RPMI7951 (cell line): ENCODE data around the gene CCDC137. TPM values are rescaled to one million over a fixed set of nuclear protein-coding genes. Genes with fewer than 3 reads are reported as not detected.

ENCODE experiments used
- DNase-seq: peaks from one replicate; pipeline ENCODE4 v3.0.0-alpha.2; 2012; ENCODE audit warnings: low read depth
- total RNA-seq: library from RNA; depleted of rRNA; stranded (reverse); fragments of >200 nt; shearing (Covaris generic); gene quantifications from 2 replicates; pipeline ENCODE4 v1.2.3, GENCODE V29; 2014; rRNA removed

The CCDC137 gene
- total RNA-seq, 1 experiment from 2014 or later, result 7.7 TPM

DNA sequence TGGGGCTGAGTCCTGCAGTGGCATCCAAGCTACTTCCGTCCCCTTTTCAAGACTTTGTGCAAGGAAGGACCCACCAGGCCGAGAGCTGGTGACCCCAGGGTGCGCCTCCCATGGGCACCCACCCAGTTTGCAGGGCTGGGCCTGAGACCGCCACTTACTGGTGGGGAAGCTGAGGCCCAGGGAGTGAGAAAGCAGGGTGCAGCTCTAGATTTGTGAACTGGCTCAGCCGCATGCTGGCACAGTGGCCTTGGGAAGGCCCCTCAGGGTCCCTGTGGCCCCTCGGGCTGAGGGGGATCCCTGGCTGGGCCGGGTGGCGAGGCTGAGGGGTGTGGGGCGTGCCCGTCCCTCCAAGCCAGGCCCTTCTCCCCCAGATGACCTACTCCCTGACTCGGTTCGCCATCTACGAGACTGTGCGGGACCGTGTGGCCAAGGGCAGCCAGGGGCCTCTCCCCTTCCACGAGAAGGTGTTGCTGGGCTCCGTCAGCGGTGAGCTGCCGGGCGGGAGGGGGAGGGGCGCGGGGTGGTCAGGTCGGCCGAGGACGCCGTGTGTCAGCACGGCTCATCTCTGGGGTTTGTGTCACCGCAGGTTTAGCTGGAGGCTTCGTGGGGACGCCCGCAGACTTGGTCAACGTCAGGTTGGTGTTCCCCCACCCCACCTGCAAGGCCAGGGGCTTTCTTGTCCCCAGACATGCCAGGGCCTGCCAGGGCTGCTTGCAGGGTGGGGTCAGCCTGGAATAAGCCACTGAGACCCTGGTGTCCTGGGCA lies 48.8 kb downstream of the CCDC137 start:
- DNase-seq, result no peak

DNA sequence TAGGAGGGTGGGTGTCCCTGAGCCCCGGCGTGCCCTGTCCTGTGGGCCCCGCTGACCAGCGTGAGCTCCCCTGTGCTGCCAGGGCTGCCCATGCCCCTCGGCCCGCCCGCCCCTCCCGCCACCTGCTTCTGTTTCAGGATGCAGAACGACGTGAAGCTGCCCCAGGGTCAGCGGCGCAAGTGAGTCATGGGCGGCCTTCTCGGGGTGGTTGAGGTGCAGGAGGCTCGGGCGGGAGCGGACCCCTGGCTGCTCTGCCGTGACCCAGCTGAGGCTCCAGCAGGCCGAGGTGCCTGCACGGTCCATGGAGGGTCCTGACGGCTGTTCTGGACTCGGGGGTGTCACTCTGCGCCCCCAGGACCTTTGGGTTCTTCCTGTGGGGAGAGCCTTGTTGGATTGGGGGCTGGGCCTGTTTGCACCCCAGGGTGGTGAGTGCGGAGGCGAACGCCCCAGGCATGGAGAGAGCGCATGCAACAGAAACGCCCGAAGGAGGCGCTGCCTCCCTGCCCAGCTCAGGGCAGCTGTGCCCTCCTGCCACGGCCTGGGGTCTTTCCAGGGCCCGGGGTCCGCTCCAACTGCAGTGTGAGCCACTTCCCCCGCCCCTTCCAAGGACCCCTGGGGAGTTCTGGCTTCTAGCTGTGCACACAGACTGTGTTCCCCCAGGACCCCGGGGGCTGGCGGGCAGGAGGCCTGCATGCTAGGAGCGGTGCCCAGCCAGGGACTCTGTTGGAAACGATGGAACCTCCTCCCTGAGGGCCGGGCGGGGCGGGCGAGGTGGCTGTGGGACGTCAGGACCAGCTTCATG lies 49.5 kb downstream of the CCDC137 start:
- DNase-seq, result no peak

DNA sequence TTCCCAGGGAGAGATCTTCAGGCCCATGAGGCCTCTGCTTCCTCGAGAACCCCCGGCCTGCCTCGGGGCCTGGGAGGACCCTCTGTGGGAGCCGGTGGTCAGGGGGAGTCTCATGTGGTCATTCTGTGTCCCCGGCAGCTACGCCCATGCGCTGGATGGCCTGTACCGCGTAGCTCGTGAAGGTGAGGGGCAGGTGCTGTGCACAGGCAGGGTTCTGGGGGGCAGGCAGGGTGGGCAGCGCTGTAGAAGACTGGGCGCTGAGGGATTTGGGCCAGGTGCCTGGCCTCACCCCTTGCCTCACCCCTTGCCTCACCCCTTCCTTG lies 50.1 kb downstream of the CCDC137 start:
- DNase-seq, result no peak

DNA sequence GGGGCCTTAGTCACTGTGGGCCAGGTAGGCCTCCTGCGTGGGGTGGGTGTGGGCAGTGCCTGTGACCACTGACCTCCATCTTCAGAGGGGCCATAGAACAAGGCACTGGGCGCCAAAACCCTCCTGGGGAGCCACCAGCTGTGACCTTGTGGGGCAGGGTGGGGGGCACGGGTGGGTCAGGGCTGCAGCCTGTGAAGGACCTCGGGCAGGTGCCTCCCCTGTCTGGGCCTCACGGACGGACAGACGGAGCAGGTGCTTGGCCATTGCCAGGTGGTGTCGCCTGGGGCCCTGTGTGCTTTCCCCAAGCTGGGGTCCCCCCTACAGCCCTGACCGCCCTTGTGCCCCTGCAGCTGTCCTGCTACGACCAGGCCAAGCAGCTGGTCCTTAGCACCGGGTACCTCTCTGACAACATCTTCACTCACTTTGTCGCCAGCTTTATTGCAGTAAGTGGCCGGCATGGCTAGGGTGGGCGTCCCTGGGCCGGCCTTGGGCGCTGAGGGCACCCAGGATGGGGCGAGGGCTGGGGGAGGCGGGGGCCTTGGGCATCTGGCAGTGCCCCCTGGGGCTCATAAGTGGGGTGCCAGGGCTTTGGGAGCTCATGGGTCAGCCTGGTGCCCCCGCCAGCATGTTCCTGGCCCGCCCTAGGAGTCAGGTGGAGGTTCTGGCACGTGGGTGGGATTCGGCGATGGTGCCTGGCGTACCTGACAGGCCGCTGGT lies 50.7 kb downstream of the CCDC137 start:
- no peak for DNase-seq

DNA sequence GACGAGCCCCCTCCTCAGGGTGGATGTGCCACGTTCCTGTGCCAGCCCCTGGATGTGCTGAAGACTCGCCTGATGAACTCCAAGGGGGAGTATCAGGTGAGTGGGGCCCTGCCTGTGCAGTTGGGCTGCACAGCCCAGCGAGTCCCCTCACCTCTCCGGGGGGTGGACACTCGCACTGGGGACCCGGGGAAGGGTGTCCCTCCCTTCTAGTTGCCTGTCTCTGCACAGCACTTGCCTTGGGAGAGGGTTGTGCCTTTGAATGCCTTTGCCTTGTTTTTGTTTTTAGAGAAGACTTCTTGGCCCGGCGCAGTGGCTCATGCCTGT lies 51.2 kb downstream of the CCDC137 start:
- DNase-seq, result no peak

DNA sequence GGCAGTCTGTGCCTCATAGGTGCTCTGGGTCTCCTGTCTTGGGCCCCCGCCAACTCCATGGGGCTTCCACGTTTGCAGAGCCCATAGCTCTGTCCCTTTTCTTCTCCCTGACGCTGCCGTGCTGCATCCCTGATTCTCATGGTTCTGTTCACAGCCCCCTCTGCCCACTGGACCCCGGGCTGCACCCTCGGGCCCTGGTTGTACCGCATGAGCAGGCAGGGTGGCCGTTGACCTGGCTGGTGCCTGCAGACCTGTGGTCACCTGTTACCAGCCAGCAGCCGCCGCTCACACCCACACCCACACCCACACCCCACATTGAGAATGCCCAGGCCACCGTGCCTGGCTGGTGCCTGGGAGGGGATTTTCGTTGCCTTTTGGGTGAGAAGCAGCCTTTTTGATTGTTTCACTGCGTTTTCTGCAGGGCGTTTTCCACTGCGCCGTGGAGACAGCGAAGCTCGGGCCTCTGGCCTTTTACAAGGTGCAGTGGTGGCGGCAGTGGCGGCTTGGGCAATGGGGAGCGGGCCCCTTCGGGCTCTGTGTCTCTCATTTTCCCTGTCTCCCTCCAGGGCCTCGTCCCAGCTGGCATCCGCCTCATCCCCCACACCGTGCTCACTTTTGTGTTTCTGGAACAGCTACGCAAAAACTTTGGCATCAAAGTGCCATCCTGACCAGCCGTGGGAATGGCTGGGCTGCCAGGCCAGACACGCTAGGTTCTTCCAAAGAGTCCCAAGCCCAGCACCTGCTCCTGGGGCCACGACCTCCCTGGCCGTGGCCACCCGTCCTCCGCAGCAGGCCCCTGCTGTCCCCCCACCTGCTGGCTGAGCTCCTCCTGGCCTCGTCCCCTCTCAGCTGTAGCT lies 53.1 kb downstream of the CCDC137 start:
- no peak for DNase-seq

DNA sequence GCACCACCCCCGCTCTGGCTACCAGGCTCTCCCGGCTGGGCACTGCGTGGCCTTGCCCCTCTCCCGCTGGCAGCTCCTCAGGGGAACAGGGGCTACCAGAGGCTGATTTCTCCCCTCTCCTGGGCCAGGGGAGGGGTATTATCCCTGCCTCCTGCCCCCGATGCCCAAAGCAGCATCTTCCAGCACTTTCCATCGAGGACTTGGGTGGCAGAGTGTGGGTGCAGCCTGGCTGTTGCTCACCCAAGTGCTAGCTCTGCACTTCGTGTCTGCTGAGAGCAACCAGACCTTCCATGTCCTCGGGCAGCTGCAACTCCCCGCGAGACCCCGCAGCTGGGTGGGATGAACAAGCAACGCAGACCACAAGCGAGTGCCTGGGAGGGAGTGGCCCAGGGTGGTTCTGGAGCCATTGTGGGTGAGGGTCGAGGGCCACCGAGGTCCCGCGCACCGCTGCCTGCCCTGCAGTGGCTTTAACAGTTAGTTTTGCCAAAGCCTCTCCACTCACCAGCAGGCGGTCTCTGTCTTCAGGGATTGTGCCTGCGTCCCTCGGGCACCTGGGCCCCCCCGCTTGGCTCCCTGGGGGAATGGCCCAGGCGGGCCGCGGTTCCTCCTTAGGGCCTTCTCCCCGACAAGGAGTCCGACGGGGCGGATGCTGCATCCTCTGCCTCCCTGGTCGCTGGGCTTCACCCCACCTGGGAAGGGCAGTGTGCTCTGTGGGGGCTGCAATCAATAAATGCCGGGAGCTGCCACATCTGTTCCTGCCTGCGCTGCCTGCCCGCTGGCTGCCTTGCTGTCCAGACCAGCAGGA lies 53.9 kb downstream of the CCDC137 start:
- no peak for DNase-seq

DNA sequence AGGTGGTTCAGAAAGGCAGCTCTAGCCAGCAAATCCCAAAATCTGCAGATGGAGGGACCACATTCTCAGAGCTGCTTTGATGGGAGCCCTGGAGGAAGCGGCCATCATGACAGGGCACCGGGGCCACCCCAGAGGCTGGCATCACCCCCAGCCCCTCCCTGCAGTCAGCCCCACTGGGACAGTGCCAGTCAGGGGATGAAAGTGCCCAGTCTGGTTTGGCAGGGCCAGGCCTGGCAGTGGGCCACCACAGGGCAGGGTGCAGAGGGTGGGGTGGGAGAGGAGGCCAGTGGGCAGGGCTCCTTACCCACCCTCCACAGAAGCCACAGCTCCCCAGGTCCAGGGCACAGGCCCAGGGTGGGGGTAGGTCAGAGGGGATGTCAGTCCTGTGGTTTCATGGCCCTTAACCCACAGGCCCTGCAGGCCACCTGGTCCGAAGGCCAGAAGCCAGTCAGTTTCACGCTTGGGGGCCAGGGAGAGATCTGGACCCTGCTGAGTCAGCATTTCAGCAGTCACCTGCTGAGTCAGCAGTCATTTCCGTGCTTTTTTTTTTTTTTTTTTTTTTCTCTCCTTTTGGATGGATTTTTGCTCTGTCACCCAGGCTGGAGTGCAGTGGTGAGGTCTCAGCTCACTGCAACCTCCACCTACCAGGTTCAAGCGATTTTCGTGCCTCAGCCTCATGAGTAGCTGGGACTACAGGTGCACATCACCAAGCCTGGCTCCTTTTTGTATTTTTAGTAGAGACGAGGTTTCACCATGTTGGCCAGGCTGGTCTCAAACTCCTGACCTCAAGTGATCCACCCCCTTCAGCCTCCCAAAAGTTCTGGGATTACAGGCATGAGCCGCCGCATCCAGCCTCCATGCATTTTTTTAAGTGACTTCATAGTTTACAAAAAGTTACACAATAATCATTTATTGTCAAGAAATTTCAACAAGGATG lies 55.9 kb downstream of the CCDC137 start:
- peak; percentile 56 for DNase-seq

Other genes starting within 250 kb of the CCDC137 start
- gene ACTG1, start 153.9 kb upstream of the CCDC137 start, total RNA-seq, result 1,818 and 2,136 TPM in 2 replicates
- not detected in 2 replicates for gene FSCN2, start 138.4 kb upstream of the CCDC137 start, total RNA-seq
- gene FAAP100, start 114.4 kb upstream of the CCDC137 start, total RNA-seq, result 8.2 and 13.0 TPM in 2 replicates
- 26.9 and 30.8 TPM in 2 replicates for gene NPLOC4, start 29.6 kb upstream of the CCDC137 start, total RNA-seq
- 1.3 and 2.1 TPM in 2 replicates for gene TSPAN10, start 29.5 kb upstream of the CCDC137 start, total RNA-seq
- gene PDE6G, start 10.2 kb upstream of the CCDC137 start, total RNA-seq, result 0.29 TPM in 1 of 2 replicates, not detected in the other
- gene OXLD1, start 132 bp upstream of the CCDC137 start, total RNA-seq, result 36.5 and 54.0 TPM in 2 replicates
- 28.6 and 30.9 TPM in 2 replicates for gene ARL16, start 17.1 kb downstream of the CCDC137 start, total RNA-seq
- 42.4 and 47.5 TPM in 2 replicates for gene HGS, start 17.3 kb downstream of the CCDC137 start, total RNA-seq
- gene MRPL12, start 36.6 kb downstream of the CCDC137 start, total RNA-seq, result 12.6 and 13.0 TPM in 2 replicates
- gene SLC25A10, start 45.5 kb downstream of the CCDC137 start, total RNA-seq, result 45.9 and 53.0 TPM in 2 replicates
- not detected in 2 replicates for gene GCGR, start 137.4 kb downstream of the CCDC137 start, total RNA-seq
- 34.1 and 48.1 TPM in 2 replicates for gene MCRIP1, start 166.6 kb downstream of the CCDC137 start, total RNA-seq
- not detected in 2 replicates for gene PPP1R27, start 168.3 kb downstream of the CCDC137 start, total RNA-seq
- 666 and 757 TPM in 2 replicates for gene P4HB, start 193.8 kb downstream of the CCDC137 start, total RNA-seq
- gene ARHGDIA, start 204.6 kb downstream of the CCDC137 start, total RNA-seq, result 137 and 170 TPM in 2 replicates
- gene ALYREF, start 224.8 kb downstream of the CCDC137 start, total RNA-seq, result 159 and 274 TPM in 2 replicates
- 241 and 342 TPM in 2 replicates for gene ANAPC11, start 225.0 kb downstream of the CCDC137 start, total RNA-seq
- 3.7 and 3.9 TPM in 2 replicates for gene NPB, start 235.5 kb downstream of the CCDC137 start, total RNA-seq
- 39.7 and 45.7 TPM in 2 replicates for gene PCYT2, start 244.7 kb downstream of the CCDC137 start, total RNA-seq